Raji (cell line): ENCODE data around the gene SLC3A2.

Experiments used
- POLR2A ChIP-seq: IDR thresholded peaks from 2 replicates; pipeline ENCODE4 v1.6.1; 2011; ENCODE audit warnings: low read depth, low read length, control low read depth; ENCODE audit not compliant: insufficient read depth

The SLC3A2 gene

DNA sequence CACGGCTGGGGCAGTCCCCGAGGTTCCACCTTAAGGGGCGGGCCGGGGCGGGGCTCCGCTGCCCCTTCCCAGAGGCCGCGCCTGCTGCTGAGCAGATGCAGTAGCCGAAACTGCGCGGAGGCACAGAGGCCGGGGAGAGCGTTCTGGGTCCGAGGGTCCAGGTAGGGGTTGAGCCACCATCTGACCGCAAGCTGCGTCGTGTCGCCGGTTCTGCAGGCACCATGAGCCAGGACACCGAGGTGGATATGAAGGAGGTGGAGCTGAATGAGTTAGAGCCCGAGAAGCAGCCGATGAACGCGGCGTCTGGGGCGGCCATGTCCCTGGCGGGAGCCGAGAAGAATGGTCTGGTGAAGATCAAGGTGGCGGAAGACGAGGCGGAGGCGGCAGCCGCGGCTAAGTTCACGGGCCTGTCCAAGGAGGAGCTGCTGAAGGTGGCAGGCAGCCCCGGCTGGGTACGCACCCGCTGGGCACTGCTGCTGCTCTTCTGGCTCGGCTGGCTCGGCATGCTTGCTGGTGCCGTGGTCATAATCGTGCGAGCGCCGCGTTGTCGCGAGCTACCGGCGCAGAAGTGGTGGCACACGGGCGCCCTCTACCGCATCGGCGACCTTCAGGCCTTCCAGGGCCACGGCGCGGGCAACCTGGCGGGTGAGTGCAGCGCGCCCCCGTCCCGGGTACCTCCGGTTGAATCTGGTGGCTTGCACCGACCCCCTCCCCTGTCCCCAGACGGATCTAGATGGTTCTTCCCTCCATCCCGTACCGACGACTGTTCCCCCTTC is at the start of gene SLC3A2:
SLC3A2 (plus strand) TSS at position 94 of the 776 bp plus-strand sequence; CDS start at position 222, 128 bp downstream.
- peak; percentile 98 for TF ChIP-seq POLR2A

DNA sequence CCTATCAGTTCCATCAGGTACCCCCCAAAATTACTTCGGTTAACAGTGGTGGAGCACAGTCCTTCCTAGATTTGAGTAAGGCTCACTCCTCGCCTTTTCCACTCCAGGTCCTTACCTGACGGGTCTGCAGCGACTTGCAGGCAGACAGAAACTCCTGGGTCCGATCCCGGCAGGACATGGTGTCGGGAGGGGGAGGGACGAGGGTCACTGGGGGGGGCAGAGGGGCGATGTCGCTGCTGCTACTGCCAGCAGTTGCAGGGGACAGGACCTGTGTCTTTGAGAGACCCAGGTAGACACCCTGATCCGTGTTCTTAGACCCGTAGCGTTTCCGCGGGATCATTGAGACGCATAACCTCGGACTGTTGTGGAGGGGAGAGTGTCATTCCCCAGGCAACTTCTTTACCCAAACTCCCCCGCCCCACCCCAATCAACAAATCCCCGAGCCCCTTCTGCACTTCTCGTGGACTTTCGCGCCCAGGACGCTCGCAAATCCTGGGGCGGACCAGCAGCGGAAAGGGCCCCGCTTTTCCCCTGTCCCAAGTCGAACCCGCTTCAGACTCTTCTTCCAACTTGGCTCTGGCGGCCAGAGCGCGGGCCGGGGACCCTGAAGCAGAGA is 49.7 kb upstream of the SLC3A2 start:
- TF ChIP-seq POLR2A = no peak

DNA sequence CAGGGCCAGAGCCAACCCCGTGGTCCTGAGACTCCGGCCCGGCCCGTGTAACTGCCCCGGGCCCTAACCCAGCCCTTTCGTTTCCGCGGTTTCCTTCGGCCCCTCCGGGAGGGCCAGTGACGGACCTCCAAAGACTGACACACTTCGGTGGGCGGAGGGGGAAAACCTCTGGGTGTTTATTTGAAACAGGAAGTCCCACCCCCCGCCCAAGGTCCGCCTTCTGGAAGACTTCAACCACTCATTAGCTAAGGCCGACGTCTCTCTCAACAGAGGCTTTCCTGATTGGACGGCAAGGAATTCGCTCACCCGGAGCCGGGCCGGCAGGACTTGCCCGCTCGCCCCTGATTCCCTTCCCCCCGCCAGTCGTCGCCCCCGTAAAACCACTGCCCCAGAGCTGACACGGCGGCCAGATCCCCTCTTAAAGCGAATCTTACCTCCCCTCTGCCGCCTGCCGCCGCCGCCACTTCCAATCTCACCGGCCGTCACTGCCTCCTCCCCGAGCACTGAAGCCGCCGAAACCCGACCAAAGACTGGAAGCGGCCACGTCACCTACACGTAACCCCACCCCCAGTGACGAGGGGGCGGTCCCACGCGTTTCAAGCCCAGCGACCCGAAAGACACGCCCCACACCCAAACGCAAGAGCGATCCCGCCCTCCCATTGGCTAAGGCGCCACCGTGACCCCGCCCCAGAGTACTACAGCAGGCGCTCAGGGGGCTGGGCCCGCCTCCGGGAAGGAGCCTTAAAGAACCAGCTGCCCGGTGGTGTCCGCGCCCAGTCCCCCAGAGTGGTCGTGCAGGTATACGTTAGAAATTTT is 49.0 kb upstream of the SLC3A2 start, which contains the start of gene STX5:
STX5 (minus strand) TSS at position 532 of the 816 bp plus-strand sequence. CDS start 808 bp downstream, outside the sequence.
- peak; percentile 52 for TF ChIP-seq POLR2A

DNA sequence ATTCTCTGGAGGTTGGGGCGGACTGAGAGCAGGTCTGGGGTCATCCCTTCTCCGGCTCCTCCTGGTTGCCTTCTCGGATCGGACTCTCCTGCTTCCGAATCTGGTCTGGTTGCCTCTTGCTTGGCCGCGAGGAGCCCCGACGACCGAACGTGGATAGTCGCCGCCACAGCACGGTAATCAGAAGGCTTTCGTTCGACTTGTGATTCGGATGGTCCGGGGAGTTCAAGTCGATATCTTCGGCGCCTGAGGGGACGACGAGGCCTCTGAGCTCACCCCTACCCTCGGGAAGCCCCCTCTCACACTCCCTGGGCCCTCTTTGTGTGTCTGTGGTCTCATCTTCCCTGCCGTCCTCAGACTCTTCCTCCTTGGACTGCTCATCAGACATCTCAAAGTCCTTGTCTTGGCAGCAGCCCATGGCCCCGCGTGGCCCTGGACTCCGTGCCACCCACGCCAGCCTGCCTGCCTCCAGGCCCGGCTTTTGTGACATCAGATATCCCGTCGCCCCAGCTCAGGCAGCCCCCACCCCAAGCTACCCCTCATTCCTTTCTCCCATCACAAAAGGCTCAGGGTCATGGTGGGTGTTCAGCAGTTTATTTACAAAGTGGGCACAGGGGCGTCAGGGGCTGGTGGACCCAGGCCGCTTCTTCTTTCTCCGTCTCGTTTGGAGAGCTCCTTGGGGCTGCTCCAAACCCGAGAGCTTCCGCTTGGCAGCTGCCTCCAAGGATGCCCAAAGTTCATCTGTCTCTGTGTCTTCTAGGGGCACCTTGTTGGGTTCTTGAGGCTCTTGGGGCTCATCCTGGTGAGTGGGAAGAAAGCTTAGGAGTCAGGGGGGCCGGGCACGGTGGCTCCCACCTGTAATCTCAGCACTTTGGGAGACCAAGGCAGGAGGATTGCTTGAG is 48.1 kb upstream of the SLC3A2 start, which contains the start of gene TEX54:
TEX54 (minus strand) TSS at position 506 of the 899 bp plus-strand sequence.
- no peak for TF ChIP-seq POLR2A

DNA sequence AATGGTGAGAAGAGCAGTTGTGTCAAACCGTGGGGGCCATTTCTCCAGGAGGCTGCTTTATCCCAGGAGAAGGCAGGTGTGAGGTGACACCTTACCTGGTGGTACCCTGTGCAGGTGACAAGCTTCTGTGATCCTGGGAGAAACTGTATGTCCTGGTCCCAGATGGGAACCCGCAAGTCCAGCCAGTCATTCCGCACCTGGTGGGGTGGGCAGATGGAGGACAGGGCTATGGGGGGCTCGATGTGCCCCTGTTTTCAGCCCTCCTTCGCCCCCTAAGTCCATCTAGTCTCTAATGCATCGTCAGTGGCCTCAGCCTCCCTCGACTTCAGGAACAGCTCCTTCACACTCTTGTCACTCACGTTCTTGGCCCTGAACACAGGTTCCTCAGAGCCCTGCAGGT is 45.4 kb upstream of the SLC3A2 start:
- TF ChIP-seq POLR2A = no peak

DNA sequence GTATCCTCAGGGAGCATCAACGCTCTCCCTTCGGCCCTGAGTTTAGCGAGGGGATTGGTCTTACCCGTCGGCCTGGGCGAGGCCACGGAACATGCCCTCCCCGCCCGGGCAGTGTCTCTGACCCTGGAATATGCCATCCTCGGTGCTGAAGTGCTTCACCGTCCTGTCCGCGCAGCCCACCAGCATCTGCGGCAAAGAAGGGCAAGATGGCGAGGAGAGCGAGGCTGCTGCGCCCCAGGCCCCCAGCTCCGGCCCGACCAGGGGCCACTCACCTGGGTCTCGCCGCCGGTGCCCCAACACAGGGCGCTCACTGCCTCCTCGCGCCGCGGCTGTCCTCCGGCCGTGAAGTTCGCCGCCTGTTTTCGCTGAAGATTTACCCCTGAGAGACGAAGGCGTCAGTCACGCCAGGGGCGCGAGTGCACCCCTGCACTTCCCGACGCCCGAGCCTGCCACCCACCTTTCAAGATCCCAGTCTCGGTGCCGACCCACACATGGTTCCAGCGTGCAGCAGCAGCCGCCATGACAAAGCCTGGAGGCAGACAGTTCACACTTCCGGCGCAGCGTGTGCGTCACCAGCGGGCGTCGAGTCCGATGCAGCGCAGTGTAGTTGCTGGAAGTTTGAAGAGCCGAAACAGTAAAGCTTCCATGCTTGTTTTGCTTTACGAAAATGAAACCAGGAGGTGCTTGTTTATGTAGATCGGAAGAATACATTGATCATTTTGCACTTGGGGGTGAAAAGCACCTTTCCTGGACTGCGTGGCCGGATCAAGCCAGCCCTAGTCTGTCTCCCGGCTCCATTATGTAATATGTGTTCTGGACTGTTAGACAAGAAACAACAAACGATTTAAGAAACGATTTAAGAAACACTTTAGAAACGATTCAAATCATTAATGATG is 41.4 kb upstream of the SLC3A2 start, which contains the start of gene WDR74:
WDR74 (minus strand) TSS at position 541 of the 896 bp plus-strand sequence; CDS start at position 521, 20 bp downstream.
- TF ChIP-seq POLR2A = peak; percentile 98

DNA sequence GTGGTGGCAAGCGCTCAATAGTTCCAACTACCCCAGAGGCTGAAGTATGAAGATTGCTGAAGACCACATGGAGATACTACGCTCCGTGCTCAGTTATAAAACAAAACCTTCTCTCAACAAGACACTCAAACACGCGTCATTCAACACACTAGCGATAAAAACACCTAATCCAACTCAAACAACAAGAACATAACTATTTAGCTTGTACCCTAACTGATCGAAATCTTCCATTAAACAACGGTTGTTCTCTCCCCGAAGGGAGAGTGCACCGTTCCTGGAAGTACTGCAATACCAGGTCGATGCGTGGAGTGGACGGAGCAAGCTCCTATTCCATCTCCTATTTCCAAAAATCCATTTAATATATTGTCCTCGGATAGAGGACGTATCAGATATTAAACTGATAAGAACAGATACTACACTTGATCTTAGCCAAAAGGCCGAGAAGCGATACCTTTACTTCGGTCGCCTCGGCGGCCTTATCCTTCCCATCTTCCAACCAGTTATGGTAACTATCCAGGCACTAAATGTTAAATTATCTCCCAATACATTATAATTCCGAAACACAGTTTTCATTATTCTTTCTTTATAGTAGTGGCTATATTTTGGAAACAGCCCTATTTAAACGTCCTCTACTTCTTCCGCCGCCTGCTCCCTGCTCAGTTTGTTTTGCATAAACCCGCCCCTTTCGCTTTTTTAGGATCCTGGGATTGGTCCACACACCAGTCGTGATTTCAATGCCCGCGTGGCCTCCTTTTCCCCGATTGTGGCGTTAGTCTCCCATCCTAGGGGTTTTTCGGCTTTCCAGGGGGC is 39.1 kb upstream of the SLC3A2 start:
- TF ChIP-seq POLR2A = peak; percentile 100

DNA sequence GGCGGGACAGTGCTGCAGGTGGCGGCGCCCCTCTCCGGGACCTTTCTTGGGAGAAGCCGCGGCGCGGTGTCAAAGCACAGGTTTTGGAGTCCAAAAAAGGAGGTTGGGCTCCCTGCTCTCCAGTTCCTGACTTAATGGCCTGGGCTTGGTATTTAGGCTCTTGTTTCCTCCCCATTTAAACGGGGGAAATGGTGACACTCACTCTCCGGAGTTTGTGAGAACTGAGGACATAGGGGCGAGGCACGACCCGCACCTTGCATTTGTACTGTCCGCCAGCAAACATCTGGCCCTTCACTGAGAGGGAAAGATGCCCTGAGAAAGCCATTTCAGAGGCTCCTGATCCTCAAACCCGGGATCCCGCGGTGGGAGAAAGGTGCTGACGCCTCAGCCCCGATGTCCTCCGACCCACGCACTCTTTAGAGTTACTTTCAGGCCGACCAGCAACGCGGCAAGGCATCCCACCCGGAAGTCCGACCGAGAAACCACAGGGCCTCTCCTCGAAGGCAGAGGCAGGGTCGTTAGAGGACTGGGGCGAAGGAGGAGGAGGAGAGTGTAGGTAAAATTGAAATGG is 38.4 kb upstream of the SLC3A2 start:
- no peak for TF ChIP-seq POLR2A

DNA sequence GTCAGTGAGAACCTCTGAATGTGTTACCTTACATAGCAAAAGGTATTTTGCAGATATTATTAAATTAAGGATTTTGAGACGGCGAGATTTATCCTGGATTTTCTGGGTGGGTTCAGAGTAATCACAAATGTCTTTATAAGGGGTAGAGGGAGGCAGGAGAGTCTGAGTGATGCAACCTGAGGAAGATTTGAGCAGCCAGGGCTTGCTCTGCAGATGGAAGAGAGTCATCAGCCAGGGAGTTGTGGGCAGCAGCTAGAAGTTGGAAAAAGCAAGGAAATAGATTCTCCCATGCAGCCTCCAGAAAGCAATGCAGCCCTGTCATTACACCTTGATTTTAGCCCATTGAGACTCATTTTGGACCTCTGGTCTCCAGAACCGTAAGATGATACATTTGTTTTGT is 37.2 kb upstream of the SLC3A2 start:
- TF ChIP-seq POLR2A = no peak

DNA sequence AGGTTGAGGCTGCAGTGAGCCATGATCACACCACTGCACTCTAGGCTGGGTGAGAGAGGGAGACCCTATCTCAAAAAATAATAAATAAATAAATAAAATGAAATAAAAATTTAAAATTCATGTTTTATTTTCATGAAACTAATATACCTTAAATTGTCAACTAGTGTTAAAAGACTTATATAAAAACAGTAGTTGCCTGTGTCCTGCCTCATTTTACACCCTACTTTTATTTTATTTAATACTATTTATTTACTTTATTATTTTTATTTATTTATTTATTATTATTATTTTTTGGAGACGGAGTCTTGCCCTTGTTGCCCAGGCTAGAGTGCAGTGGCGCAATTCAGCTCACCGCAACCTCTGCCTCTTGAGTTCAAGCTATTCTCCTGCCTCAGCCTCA is 36.5 kb upstream of the SLC3A2 start:
- TF ChIP-seq POLR2A = no peak

DNA sequence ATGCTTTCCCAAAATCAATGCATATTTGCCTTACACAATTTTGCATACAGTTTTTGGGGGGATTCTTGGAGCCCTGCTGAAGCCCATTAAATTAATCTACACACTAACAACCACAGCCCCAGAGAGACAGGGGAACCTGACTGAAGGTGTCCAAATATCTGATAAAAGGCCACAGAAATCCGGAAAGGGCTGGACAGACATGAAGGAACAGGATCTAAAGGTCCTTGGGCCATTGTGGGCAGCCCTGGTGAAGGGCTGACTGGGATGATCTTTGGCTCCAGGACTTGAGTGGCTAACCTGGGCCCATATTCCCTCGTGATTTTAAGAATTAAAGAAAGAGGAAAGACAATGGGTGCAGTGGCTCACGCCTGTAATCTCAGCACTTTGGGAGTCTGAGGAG is 34.5 kb upstream of the SLC3A2 start:
- no peak for TF ChIP-seq POLR2A

DNA sequence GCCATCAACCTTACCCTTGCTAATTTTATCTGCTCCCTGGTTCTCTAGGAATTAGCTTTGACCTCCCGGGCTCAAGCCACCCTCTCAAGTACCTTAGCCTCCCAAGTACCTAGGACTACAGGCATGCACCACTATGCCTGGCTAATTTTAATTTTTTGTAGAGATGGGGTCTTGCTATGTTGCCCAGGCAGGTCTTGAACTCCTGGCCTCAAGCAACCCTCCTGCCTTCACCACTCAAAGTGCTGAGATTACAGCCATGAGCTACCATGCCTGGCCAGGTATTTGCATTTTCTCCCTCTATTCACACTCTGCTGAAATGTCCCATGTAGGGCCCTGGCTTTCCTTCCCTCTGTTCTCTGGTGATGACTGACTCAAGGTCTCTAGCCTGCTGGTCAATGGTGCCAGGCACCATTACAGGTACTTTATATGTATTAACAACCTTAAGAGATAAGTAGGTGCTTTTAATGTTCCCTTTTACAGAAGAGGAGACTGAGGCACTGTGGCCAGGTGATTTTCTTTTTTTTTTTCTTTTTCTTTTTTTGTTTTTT is 32.9 kb upstream of the SLC3A2 start:
- no peak for TF ChIP-seq POLR2A
